Measurements from ENCODE around the gene ABCD2.

Gene ABCD2

GRCh38 chr12:39620659-39621658 lies 1.4 kb upstream of the ABCD2 start:
- TF ChIP-seq CTCF (conservative IDR thresholded peaks at IDR 0.05), result no peak
- H3K27ac ChIP-seq, result peak overlapping the region; percentile 25

DNA sequence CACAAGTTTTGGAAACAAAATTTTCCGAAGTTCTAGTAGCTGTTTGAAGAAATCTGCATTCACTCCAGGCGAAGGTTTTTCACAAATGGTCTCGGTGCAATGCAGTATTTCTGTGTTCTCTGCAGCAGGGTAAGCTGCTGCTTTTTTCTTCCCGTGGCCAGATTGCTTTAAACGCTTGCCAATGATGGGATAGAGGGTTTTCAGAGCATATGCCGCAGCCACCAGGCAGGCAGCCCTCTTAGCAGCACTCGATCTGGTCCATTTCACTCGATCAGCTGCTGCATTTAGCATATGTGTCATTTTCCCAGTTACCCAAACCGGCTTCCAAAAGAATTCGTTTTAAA lies 315 bp downstream of the ABCD2 start:
- TF ChIP-seq CTCF (conservative IDR thresholded peaks at IDR 0.05), result no peak
- peak overlapping the region; percentile 25 for H3K27ac ChIP-seq

DNA sequence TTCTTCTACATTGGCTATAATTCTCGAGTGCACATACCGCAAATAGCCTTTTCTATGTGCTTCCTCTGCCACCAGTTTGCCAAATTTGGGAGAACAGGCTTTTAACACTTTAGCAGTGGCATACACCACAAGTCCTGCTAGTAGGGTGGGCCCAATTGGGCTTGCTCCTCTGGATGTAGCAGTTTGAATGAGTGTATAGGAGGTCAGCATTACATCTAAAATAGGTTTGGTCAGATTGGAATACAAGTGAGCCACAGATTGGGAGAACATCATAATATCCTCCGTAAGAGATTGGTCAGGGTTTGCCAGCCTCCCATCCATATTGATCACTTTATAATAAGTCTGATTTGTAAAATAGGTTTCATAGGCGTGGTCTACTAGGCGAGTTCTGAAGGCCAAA lies 902 bp downstream of the ABCD2 start:
- H3K27ac ChIP-seq, result no peak overlapping the region
- TF ChIP-seq CTCF (conservative IDR thresholded peaks at IDR 0.05), result no peak

GRCh38 chr12:39617887-39618286 lies 1.7 kb downstream of the ABCD2 start:
- no peak for TF ChIP-seq CTCF (conservative IDR thresholded peaks at IDR 0.05)
- no peak overlapping the region for H3K27ac ChIP-seq

- H3K27ac ChIP-seq, result no peak overlapping the region
- no peak for TF ChIP-seq CTCF (conservative IDR thresholded peaks at IDR 0.05)
Observed at GRCh38 chr12:39616666-39617065, 2.9 kb downstream of the ABCD2 start.

DNA sequence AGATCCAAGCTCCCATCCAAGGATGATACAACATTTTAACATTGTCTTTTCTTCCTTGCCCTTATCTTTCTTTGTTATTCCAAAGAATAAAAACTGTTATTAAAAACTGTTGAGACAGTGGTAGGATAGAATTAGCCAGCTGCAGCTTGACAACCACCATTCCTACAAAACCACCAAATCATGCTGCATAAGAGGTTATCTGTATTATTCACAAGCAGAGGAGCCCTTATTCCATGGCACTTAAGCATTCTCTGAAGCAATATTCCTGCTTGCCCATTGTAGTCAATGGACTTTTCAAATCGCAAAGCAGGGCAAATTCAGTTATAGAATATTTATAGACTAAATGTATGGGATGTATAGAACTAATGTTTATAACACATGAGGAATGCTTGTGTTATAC lies 3.4 kb downstream of the ABCD2 start:
- no peak for TF ChIP-seq CTCF (conservative IDR thresholded peaks at IDR 0.05)
- no peak overlapping the region for H3K27ac ChIP-seq

GRCh38 chr12:39613525-39613924 lies 6.1 kb downstream of the ABCD2 start:
- H3K27ac ChIP-seq, result no peak overlapping the region
- TF ChIP-seq CTCF (conservative IDR thresholded peaks at IDR 0.05), result no peak
